GM12872 (cell line): ENCODE results near the gene CYB5R4.

Experiments used
- TF ChIP-seq, protein P1 (sequence below): IDR thresholded peaks from 3 replicates; pipeline ENCODE4 v1.5.1; 2011; ENCODE audit warnings: low read depth, mild to moderate bottlenecking, low read length, moderate library complexity; ENCODE audit not compliant: insufficient read depth

The CYB5R4 gene

DNA sequence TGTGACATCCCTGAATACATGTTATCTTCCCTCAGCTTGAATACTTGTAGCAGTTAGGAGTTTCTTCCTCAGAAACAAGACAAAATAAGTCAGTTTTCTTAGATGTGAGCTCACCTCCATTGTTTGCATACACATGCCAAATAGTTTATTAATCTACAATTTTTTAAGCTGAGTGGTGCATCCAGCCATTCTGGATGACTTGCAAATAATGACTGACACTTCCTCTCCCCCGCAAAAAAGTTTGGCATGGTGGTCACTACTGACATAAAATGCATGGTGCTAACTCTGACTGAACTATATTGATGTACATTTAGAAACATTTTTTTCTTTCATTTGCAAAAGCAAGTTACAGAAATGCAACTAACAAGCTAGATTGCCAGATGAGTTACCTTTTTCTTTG, 55.5 kb downstream of the CYB5R4 start:
- TF ChIP-seq, protein P1, sequence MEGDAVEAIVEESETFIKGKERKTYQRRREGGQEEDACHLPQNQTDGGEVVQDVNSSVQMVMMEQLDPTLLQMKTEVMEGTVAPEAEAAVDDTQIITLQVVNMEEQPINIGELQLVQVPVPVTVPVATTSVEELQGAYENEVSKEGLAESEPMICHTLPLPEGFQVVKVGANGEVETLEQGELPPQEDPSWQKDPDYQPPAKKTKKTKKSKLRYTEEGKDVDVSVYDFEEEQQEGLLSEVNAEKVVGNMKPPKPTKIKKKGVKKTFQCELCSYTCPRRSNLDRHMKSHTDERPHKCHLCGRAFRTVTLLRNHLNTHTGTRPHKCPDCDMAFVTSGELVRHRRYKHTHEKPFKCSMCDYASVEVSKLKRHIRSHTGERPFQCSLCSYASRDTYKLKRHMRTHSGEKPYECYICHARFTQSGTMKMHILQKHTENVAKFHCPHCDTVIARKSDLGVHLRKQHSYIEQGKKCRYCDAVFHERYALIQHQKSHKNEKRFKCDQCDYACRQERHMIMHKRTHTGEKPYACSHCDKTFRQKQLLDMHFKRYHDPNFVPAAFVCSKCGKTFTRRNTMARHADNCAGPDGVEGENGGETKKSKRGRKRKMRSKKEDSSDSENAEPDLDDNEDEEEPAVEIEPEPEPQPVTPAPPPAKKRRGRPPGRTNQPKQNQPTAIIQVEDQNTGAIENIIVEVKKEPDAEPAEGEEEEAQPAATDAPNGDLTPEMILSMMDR, result no peak

- TF ChIP-seq, protein P1, result no peak
These were observed 57.5 kb downstream of the CYB5R4 start for GRCh38 chr6:83917001-83917400.

GRCh38 chr6:83920017-83920416, 60.5 kb downstream of the CYB5R4 start:
- TF ChIP-seq, protein P1, result no peak

DNA sequence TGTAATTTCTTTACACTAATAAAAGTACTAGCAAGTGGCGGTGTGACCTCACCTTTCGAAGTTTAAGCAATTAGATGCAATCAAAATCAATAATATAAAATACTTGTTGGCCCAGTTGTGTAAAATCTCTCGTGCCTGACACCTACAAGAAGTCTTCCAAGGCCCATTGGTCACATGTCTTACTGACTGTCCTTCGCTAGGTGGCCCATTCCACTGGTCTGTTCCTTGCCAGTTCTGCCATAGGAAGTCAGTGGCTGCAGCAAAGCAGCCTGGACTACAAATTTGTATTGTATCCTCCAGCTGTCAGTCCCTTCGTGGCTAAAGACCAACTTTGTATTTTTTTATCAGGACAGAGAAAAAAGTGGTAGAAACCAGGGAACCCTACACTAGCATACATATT, 61.8 kb downstream of the CYB5R4 start:
- TF ChIP-seq, protein P1, result no peak

GRCh38 chr6:83927470-83927869, 68.0 kb downstream of the CYB5R4 start:
- TF ChIP-seq, protein P1, result no peak

DNA sequence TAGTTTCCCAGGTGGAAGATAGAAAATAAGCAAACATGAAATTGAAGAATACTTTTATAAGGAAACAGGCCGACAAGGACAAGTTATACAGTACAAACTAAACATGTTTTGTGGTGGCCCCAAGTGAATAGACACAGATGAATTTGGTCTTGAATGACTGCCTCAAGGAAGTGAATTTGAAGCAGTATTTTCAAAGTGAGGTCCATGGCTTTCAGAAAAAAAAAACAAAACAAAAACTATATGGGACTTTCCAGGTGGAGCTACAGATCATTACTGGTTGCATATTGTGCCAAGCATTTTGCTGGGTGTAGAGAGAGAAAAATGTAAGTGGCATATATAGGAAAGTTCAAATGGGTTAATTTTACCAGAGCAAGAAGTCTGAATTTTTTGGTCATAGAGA, 68.8 kb downstream of the CYB5R4 start:
- TF ChIP-seq, protein P1, result no peak

DNA sequence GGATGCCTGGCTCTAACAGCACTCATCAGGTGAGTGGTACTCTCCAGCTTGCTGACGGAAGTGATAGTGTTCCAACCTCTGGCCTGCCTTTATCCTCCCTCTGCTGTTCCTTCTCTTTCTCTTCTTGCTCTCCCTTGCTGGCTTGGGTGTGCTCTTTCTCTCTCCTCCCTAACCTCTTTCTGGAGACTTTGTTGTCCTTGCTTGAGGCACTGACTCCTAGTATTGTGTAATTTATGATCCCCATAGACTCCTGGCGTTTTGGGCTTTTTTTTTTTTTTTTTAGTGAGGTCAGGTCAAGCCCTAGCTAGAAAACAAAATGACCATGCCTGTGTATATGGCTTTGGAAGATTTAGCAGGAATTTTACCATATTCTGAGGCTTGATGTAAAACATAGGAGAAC, 89.4 kb downstream of the CYB5R4 start:
- TF ChIP-seq, protein P1, result no peak

GRCh38 chr6:83952830-83953229, 93.3 kb downstream of the CYB5R4 start:
- TF ChIP-seq, protein P1, result no peak
